ENCODE results near the gene ATP5F1E. TPM values are rescaled to one million over a fixed set of nuclear protein-coding genes. Genes with fewer than 3 reads are reported as not detected.

ATP5F1E gene
- total RNA-seq, 2 donors from 2014 or later = 16.2 to 16.6 TPM

DNA sequence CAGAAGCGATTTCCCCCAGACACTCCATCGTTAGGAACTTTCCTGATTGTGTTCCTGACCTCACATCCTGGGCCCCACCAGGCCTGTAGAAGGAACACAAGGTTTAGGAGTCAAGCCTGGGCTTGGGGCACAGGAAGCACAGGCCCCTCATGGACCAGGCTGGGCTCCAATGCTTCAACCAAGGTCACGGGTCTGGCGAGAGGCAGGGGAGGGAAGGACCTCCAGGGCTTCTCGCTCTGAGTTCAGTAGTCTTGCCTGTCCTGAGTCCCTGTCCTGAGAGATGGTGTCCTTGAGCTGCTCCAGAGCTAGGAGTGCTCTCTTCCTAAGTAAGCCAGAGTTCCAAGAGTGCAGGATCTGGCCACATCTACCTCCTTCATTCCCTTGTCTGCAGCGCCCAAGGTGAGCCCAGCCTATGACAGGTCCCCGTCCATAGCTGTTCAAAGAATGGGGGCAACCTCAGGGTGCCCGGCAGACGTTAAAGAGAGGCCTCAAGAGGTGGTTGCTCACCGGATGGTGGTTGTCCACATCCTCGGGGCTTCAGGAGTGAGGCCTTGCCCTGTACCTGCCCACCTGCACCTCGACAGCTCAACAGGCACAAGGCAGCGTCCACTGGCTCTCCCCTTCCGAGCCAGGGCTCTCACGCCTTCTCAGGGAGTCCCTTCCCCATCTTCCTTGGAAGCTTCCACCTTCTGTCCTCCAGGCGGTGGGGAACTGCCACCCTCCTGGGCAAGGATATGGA lies 14.5 kb downstream of the ATP5F1E start:
- no peak for DNase-seq
- peak overlapping the region in 1 of 4 donors; percentile 4 for H3K27ac ChIP-seq
- TF ChIP-seq, protein P1, sequence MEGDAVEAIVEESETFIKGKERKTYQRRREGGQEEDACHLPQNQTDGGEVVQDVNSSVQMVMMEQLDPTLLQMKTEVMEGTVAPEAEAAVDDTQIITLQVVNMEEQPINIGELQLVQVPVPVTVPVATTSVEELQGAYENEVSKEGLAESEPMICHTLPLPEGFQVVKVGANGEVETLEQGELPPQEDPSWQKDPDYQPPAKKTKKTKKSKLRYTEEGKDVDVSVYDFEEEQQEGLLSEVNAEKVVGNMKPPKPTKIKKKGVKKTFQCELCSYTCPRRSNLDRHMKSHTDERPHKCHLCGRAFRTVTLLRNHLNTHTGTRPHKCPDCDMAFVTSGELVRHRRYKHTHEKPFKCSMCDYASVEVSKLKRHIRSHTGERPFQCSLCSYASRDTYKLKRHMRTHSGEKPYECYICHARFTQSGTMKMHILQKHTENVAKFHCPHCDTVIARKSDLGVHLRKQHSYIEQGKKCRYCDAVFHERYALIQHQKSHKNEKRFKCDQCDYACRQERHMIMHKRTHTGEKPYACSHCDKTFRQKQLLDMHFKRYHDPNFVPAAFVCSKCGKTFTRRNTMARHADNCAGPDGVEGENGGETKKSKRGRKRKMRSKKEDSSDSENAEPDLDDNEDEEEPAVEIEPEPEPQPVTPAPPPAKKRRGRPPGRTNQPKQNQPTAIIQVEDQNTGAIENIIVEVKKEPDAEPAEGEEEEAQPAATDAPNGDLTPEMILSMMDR (IDR thresholded peaks at IDR 0.05) = no peak
- no peak for TF ChIP-seq POLR2A (IDR thresholded peaks at IDR 0.05)

GRCh38 chr20:59016795-59017492 lies 15.2 kb downstream of the ATP5F1E start:
- TF ChIP-seq, protein P1 (IDR thresholded peaks at IDR 0.05) = no peak
- TF ChIP-seq POLR2A (IDR thresholded peaks at IDR 0.05) = no peak
- Histone ChIP-seq H3K36me3 (replicated peaks in 1 of 2; ENCODE audit: insufficient read depth in 1 of 2, low read depth in 2 of 2) (no peaks in the 10 kb centered on the region), H3K9me3 (no peaks in the 10 kb centered on the region), H3K4me3 (no peak overlapping the region), H3K27ac (peak overlapping the region in 1 of 4 donors; percentile 4), H3K4me1 (no peaks in the 10 kb centered on the region), H3K27me3 (no peaks in the 10 kb centered on the region)
- 12 to 15% methylated on average over 4 of the region's 4 CpGs for WGBS, 2 donors
- intact Hi-C loops (cut with DNase I) = no loop called here
- no peak for DNase-seq
- ATAC-seq = no peak

More for the DNA sequence above, 14.5 kb downstream of the ATP5F1E start:
- WGBS, 2 donors = 90 to 92% methylated on average over 12 to 16 of the region's 16 CpGs
- Histone ChIP-seq H3K4me1 (no peaks in the 10 kb centered on the region), H3K4me3 (no peak overlapping the region), H3K9me3 (no peaks in the 10 kb centered on the region), H3K27me3 (no peaks in the 10 kb centered on the region), H3K36me3 (replicated peaks in 1 of 2; ENCODE audit: insufficient read depth in 1 of 2, low read depth in 2 of 2) (no peaks in the 10 kb centered on the region)
- intact Hi-C loops (cut with DNase I) = no loop called here
- no peak for ATAC-seq

- DNase-seq (peak in 1 of 4 donors; percentile 29), ATAC-seq (no peak)
- no peak for TF ChIP-seq POLR2A (IDR thresholded peaks at IDR 0.05)
- TF ChIP-seq, protein P1 (IDR thresholded peaks at IDR 0.05) = no peak
- H3K36me3 ChIP-seq (replicated peaks in 1 of 2; ENCODE audit: insufficient read depth in 1 of 2, low read depth in 2 of 2) = no peaks in the 10 kb centered on the region
- WGBS, 2 donors = 71 to 86% methylated on average over 12 to 16 of the region's 16 CpGs
- H3K9me3 ChIP-seq = no peaks in the 10 kb centered on the region
- intact Hi-C loops (cut with DNase I) = no loop called here
- H3K4me3 ChIP-seq = no peak overlapping the region
- H3K4me1 ChIP-seq = peaks cover 4% of the 10 kb centered on the region
- H3K27ac ChIP-seq = peak overlapping the region in 1 of 4 donors; percentile 33
- no peaks in the 10 kb centered on the region for H3K27me3 ChIP-seq
These were observed 16.1 kb downstream of the ATP5F1E start for GRCh38 chr20:59015812-59016711.

- Histone ChIP-seq H3K4me3 (no peak overlapping the region), H3K9me3 (no peaks in the 10 kb centered on the region), H3K27ac (no peak overlapping the region), H3K4me1 (peaks cover 9% of the 10 kb centered on the region), H3K36me3 (replicated peaks in 1 of 2; ENCODE audit: insufficient read depth in 1 of 2, low read depth in 2 of 2) (no peaks in the 10 kb centered on the region), H3K27me3 (no peaks in the 10 kb centered on the region)
- intact Hi-C loops (cut with DNase I) = no loop called here
- TF ChIP-seq, protein P1 (IDR thresholded peaks at IDR 0.05) = no peak
- no peak for TF ChIP-seq POLR2A (IDR thresholded peaks at IDR 0.05)
- WGBS, 2 donors = 83 to 89% methylated on average over 16 of the region's 16 CpGs
- ATAC-seq (no peak), DNase-seq (no peak)
These were observed 16.7 kb downstream of the ATP5F1E start for GRCh38 chr20:59015411-59015810.
